HG03066 (cell line): ENCODE data around the gene SPATS2L.

Experiments
- ATAC-seq: cut with Tn5 transposase; IDR thresholded peaks from one replicate; pipeline ENCODE4 v1.9.1; 2021; ENCODE audit warnings: low read depth; ENCODE audit not compliant: unreplicated experiment

SPATS2L gene

GRCh38 chr2:200296118-200296517 lies 10.4 kb upstream of the SPATS2L start:
- ATAC-seq, result no peak

DNA sequence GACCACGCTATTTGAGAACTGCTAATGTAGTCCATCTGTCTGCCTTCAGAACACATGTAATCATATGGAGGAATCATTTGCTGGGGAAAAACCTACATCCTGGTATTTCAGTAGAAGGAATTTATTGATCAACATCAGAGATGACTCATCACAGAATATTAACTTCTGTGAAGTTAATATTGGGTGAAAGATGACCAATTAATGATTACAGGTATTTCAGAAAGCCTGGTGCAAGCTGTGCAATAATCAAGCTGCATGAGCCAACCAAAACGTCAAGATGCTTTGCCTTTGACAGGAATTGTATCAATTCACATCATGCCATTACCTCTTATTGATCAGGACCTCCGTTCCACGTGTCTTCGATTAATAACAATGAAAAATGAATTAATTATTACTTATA lies 9.4 kb upstream of the SPATS2L start:
- ATAC-seq, result no peak

GRCh38 chr2:200297989-200298388 lies 8.5 kb upstream of the SPATS2L start:
- ATAC-seq, result no peak

GRCh38 chr2:200298816-200299215 lies 7.7 kb upstream of the SPATS2L start:
- no peak for ATAC-seq

- no peak for ATAC-seq
These were observed 6.4 kb upstream of the SPATS2L start for GRCh38 chr2:200300065-200300464.

GRCh38 chr2:200300638-200301314 lies 5.7 kb upstream of the SPATS2L start:
- ATAC-seq, result no peak

DNA sequence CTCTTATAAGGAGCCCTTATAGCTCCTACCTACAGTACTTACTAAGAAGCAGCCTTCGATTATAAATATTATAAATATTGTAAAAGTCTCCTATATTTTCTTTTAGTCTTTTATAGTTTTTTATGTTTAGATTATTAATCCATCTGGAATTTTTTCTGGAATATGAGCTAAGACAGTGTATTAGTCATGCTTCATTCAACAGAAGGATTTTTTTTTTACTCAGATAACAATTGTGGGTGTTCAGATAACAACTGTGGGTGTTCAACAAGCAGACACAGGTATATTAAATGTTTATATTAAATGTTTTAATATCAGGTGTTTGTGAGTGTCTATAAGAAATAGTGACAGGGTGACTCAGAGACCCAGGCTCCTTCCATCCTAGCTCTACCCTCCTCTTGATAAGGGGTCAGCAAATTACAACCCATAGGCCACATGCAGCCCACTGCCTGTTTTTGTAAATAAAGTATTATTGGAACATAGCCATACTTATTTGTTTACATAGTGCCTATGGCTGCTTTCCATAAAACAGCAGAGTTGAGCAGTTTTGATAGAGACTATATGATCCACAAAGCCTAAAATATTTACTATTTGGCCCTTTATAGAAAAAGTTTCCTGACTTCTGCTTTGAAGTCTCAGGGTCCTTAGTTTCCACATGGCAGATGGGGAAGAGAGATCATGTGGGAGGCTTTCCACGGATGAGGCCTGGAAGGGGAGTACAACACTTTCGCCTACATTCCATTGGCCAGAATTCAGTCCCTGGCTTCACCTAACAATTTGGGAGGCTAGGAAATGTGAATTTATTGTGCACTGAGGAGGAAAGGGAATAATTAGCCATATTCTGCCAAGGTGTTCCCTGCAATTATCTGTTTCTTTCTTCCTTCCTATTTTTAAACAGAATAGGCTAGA lies 4.3 kb upstream of the SPATS2L start:
- ATAC-seq, result no peak

GRCh38 chr2:200302940-200303727 lies 3.4 kb upstream of the SPATS2L start:
- ATAC-seq, result no peak

DNA sequence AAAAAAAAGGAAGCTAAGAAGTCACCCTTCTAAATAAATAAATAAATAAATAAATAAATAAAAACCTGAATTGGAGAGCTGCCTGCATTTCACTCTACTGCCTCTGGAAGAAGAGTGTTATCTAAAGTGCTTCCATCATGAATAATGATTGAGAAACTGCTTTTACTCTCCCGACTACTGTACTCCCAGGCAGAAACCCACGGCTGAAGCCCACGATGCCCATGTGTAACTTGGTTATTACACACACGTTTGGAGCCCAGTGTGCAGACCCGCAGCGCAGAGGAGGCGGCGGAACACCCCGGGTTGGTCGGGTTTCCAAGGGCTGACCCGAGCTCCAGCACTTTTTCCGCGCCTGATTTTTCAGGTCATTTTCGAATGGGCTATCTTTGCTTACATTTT lies 697 bp upstream of the SPATS2L start:
- no peak for ATAC-seq

DNA sequence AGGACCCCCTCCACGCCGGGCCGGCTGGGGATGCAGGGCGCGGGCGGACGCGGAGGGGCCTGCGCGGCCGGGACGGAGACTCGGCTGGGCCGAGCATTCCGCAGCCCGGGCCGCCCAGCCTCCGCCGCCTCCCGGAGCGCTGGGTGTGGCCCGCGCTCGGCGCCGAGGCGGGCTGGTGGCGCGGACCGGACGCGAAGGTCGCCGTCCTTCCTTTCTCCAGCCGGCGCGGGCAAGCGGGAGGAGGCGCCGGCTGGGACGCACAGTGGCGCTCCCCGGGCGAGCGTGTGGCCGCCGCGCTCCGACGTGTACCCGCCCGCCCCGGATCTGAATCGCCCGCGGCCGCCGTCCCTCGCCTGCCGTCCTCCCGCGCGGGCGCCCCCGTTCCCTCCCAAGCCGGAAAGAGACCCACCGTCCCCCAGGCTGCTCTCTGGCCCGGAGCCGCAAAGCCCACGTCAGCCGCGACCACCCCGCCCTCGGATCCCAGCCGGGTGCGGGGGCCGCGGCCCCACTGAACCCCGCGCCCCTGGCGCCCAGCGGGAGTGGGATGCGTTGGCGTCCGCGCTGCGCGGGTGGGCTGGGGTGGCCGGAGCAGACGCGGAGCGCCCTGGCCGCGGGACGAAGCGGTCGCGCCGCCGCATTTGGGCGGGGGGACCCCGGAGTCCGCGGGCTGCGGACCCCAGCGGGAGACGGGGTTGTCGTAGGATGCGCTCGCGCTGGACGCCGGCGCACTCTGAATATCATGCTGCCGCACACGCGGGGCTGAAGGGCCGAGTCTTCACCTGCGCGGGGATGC lies 634 bp downstream of the SPATS2L start:
- peak; percentile 49 for ATAC-seq

- no peak for ATAC-seq
These were observed 1.4 kb downstream of the SPATS2L start for GRCh38 chr2:200307724-200308545.

DNA sequence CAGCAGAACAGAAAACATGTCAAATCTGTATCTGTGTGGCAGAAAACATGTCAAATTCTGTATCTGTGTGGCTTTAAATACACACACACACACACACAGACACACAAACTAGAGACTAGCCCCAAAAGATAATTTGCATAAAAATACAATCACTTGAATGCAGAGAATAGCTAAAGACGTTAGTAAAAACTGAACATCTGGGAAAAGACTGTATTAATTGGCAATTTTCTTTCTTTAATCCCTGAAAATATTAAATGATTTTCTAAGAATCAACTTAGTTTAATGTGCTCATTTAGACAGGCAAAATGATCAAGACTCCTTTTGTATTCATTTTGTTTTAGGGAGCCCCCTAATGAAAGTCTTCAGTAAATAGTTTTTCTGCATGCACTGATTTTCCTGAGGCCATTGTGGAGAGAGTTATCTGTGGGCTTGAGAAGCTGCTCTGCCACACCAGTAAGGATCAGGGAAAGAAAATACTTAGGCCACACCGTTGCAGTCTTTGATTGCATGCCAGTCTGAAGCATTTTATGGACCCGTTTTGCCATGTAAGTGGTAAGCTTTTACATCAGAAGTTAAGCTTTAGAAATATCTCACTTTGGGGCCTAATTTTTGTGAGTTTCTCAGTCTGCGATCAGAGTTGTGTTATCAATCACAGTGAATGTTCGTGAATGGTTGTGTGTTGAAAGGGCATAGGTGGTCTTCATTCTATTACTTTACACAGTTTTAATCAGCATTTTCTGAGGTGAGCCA lies 2.2 kb downstream of the SPATS2L start:
- no peak for ATAC-seq

DNA sequence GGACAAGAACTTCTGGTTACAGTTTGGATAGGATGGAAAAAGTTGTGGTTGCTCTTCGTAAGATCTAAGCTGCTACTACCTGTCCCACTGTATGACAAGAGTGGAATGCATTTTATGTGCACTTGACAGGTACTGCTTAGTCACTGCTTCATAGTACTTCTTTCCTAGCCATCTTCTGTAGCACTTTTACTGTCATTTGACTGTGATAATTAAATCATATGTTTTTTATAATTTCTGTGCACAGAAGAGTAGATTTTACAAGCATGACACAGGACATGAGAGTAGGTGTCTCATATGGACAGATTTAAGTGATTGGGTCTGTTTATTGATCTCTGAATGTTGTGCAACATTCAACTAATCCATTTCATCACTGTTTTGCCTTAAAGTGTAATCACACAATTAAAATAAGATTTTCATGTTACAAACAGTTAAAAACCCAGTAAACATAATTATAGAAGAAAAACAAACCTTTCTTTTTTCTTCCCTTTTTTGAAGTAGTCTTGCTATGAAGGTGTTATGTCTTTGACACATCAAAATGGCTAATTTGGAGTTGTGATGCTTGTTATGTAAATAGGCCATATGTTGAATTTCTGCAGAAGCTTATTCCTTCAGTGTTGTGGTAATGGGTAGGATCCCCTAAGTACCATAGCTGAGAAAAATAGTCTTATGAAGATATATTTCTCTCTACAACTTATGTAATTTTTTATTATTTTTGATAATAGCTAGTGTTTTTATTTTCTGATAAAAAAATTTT lies 3.0 kb downstream of the SPATS2L start:
- ATAC-seq, result no peak

- no peak for ATAC-seq
These were observed 4.1 kb downstream of the SPATS2L start for GRCh38 chr2:200310545-200310971.

GRCh38 chr2:200311139-200311538 lies 4.6 kb downstream of the SPATS2L start:
- no peak for ATAC-seq

DNA sequence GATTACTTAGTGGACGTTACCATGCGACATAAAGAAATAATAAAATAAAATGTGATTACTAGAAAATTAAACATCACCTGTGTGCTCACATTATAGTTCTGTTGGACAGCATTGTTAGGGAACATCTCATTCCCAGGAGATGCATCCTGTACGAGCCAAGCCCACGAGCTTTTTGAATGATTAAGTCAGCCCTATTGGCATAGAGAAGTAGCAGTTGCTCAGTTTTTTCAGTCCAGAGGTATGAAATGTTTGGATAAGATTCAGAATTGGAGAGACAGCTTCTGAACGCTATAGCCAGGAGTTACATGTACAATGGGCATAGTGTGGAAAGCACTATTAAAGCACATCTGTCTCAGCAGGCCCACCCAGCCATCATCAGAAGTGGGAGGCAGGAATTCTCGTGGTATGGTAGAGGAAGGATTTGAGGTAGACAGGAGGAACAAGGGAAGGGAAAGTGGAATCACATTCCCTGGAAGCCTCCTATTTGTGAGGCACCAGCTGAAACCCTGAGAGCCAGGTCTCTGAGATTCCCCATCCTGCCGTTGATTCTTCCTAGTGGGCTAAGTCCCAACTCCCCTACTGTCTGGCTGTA lies 8.6 kb downstream of the SPATS2L start:
- no peak for ATAC-seq

DNA sequence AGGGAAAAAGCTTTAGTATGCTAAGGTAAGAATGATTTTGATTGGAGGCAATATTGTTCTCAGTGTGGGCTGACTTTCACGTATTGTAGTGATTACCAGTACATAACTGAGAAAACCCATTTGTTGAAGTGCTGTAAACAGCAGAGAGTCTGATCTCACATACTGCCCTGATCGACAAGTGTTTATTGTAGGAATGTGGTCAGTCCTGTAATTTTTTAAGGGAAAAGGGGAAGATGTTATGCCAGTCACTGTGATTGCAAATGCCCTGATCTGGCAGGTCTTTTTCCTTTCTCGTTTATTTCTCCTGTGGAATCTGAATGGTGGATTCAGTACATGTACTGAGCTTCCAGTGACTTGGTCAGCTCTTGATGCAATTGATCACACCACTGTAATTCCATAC lies 11.5 kb downstream of the SPATS2L start:
- no peak for ATAC-seq

- no peak for ATAC-seq
These were observed 12.5 kb downstream of the SPATS2L start for GRCh38 chr2:200318940-200319435.
